HepG2 (cell line): ENCODE results near the gene SLC39A1. TPM values are rescaled to one million over a fixed set of nuclear protein-coding genes. Genes with fewer than 3 reads are reported as not detected.

Source experiments
- BRCA1 ChIP-seq: sonication (generic); formaldehyde crosslinking; IDR thresholded peaks from 2 replicates; pipeline ENCODE4 v1.4.0; 2020; ENCODE audit warnings: missing genetic modification reagents
- GABPA ChIP-seq, 2 experiments: IDR thresholded peaks; 2 replicates each; pipeline ENCODE4 v1.6.1; 2011 to 2016; ENCODE audit warnings: low read depth in 2 of 2, low read length in 1 of 2, missing biosample characterization in 1 of 2, missing genetic modification characterization in 1 of 2
- HDAC1 ChIP-seq: sonication (generic); formaldehyde crosslinking; IDR thresholded peaks from 2 replicates; pipeline ENCODE4 v1.5.1; 2020; ENCODE audit warnings: mild to moderate bottlenecking, missing genetic modification reagents
- HOXA3 ChIP-seq: sonication (generic); formaldehyde crosslinking; IDR thresholded peaks from 2 replicates; pipeline ENCODE4 v1.5.0; 2020; ENCODE audit warnings: missing genetic modification reagents
- ISL2 ChIP-seq: sonication (generic); formaldehyde crosslinking; IDR thresholded peaks from 2 replicates; pipeline ENCODE4 v1.5.0; 2020; ENCODE audit warnings: missing genetic modification reagents
- KDM5A ChIP-seq: fragments of 200-600 bp; sonication (generic); IDR thresholded peaks from 2 replicates; pipeline ENCODE4 v1.7.0; 2018; ENCODE audit warnings: antibody characterized with exemption, mild to moderate bottlenecking, low read length, borderline replicate concordance
- POLR2A ChIP-seq, 2 experiments: IDR thresholded peaks; 2 replicates each; pipeline ENCODE4 v1.6.1; 2011; ENCODE audit warnings: low read depth in 2 of 2, low read length in 2 of 2, mild to moderate bottlenecking in 1 of 2, moderate library complexity in 1 of 2; ENCODE audit not compliant: insufficient read depth in 1 of 2
- POLR2G ChIP-seq: fragments of 200-400 bp; formaldehyde crosslinking; IDR thresholded peaks from 2 replicates; pipeline ENCODE4 v1.6.1; 2018; ENCODE audit warnings: mild to moderate bottlenecking, low read depth, low read length, moderate library complexity
- SAP130 ChIP-seq: IDR thresholded peaks from 2 replicates; pipeline ENCODE4 v1.6.1; 2016; ENCODE audit warnings: low read depth
- SIN3A ChIP-seq: IDR thresholded peaks from 2 replicates; pipeline ENCODE4 v1.6.1; 2011; ENCODE audit warnings: low read depth, mild to moderate bottlenecking, control low read depth, low read length, borderline replicate concordance
- SP5 ChIP-seq: IDR thresholded peaks from 2 replicates; pipeline ENCODE4 v1.6.1; 2016; ENCODE audit warnings: low read depth, borderline replicate concordance
- TAF1 ChIP-seq: sonication (generic); formaldehyde crosslinking; IDR thresholded peaks from 2 replicates; pipeline ENCODE4 v1.4.0; 2020; ENCODE audit warnings: missing genetic modification reagents
- TARDBP ChIP-seq: sonication (generic); formaldehyde crosslinking; IDR thresholded peaks from 2 replicates; pipeline ENCODE4 v1.8.0; 2022; ENCODE audit warnings: mild to moderate bottlenecking, missing genetic modification reagents
- ZFY ChIP-seq: sonication (generic); formaldehyde crosslinking; IDR thresholded peaks from 2 replicates; pipeline ENCODE4 v1.4.0; 2020; ENCODE audit warnings: missing genetic modification reagents
- ZNF33A ChIP-seq: sonication (generic); formaldehyde crosslinking; IDR thresholded peaks from 2 replicates; pipeline ENCODE4 v1.5.1; 2020; ENCODE audit warnings: missing genetic modification reagents, mild to moderate bottlenecking, moderate library complexity, borderline replicate concordance
- ZNF619 ChIP-seq: sonication (generic); formaldehyde crosslinking; IDR thresholded peaks from 2 replicates; pipeline ENCODE4 v1.4.0; 2020; ENCODE audit warnings: mild to moderate bottlenecking, missing genetic modification reagents
- ZNF710 ChIP-seq: sonication (generic); formaldehyde crosslinking; IDR thresholded peaks from 2 replicates; pipeline ENCODE4 v1.5.0; 2020; ENCODE audit warnings: mild to moderate bottlenecking, missing genetic modification reagents, borderline replicate concordance
- ZNF777 ChIP-seq: sonication (generic); formaldehyde crosslinking; IDR thresholded peaks from 2 replicates; pipeline ENCODE4 v1.4.0; 2020; ENCODE audit warnings: missing genetic modification reagents
- ZNF816 ChIP-seq: sonication (generic); formaldehyde crosslinking; IDR thresholded peaks from 2 replicates; pipeline ENCODE4 v1.8.0; 2022; ENCODE audit warnings: missing genetic modification reagents, mild to moderate bottlenecking, borderline replicate concordance
- ZXDC ChIP-seq: sonication (generic); formaldehyde crosslinking; IDR thresholded peaks from 2 replicates; pipeline ENCODE4 v1.5.0; 2020; ENCODE audit warnings: mild to moderate bottlenecking, missing genetic modification reagents
- polyA plus RNA-seq, 8 experiments: library from polyadenylated mRNA; depleted of rRNA in 3 of 8; stranded (reverse) in 7 of 8; unstranded in 1 of 8; fragments of >200 nt; fragmentation: Illumina TruSeq in 4 of 8; extraction: Trizol in 4 of 8; gene quantifications; 2 replicates each; pipeline versions ENCODE4 v1.2.1 to v1.2.3, GENCODE V29; 2011 to 2016; ENCODE audit warnings: low read depth in 4 of 8, missing spikeins in 1 of 8, mixed read lengths in 1 of 8; ENCODE audit not compliant: insufficient read depth in 1 of 8
- total RNA-seq, 5 experiments: library from RNA; depleted of rRNA; stranded (reverse); fragments of >200 nt; fragmentation: Illumina TruSeq; extraction: Trizol; gene quantifications; 2 replicates each; pipeline ENCODE4 v1.2.3, GENCODE V29; 2016; ENCODE audit warnings: low read depth in 1 of 5
- TF ChIP-seq, protein P1 (sequence below): sonication (generic); formaldehyde crosslinking; IDR thresholded peaks from 2 replicates; pipeline ENCODE4 v1.8.1; 2023; ENCODE audit warnings: mild to moderate bottlenecking, missing genetic modification reagents
- TF ChIP-seq, protein P2 (sequence below): sonication (generic); formaldehyde crosslinking; IDR thresholded peaks from 2 replicates; pipeline ENCODE4 v1.9.0; 2021; ENCODE audit warnings: missing genetic modification reagents, mild to moderate bottlenecking, borderline replicate concordance

The SLC39A1 gene
- total and polyA plus RNA-seq, 2 of the 13 experiments (the other 11 are each of a cell fraction or from before 2014, with no cell fraction given) = 71.2 to 78.4 TPM

DNA sequence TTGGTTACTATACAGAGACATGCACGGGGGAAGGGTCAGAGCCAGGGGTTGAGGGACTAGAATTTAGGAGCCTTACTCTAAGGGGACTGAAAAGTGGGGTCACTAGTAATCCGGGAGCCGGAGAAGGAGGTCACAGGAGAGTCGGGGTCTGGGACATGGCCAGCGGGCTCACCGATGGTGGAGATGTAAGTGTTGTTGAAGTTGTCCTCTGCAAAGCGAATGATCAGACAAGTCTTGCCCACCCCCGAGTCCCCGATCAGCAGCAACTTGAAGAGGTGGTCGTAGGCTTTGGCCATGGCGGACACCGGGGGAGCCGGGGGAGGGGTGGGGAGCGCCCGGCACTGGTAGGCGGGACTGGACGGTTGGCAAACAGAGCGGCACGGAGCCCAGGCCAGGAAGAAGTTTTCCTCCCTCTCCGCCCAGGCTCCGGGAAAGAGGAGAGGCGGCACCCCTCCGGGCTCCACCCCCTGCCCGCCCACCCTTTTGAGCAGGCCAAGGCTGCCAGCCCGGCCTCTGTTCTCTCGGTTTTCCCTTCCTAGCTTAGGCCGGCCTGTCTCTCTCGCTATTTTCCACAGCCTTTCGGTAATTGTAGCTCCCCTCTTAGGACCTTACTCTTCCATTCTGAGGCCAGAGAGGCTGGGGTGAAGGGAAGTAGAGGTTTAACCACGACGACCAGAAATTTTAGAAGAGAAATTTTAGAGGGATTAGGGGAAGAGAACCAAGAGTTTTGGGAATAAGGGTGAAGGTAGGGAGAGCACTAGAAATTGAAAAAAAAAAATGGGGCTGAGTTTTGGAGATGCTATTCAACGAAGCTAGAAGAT is 22.8 kb upstream of the SLC39A1 start, which contains the start of gene RAB13 (continued):
- 0 out of 2 replicates have a peak, but pooled peaks have one; percentile 34 for TF ChIP-seq ZNF710 (CRISPR knock-in tag)
- TF ChIP-seq, protein P1, sequence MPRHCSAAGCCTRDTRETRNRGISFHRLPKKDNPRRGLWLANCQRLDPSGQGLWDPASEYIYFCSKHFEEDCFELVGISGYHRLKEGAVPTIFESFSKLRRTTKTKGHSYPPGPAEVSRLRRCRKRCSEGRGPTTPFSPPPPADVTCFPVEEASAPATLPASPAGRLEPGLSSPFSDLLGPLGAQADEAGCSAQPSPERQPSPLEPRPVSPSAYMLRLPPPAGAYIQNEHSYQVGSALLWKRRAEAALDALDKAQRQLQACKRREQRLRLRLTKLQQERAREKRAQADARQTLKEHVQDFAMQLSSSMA (CRISPR knock-in tag) = 0 out of 2 replicates have a peak, but pooled peaks have one; percentile 50
- TF ChIP-seq ZNF619 (CRISPR knock-in tag) = 0 out of 2 replicates have a peak, but pooled peaks have one; percentile 14
- TF ChIP-seq ZNF816 (CRISPR knock-in tag) = peak; percentile 13; the same call in 1 of the 2 replicates
- peak; percentile 16; the same call in 1 of the 2 replicates for TF ChIP-seq TARDBP
- TF ChIP-seq ISL2 (CRISPR knock-in tag) = peak; percentile 45; the same call in 1 of the 2 replicates
- peak; percentile 63 for TF ChIP-seq HOXA3
- no peak for TF ChIP-seq ZXDC (CRISPR knock-in tag)
- TF ChIP-seq SAP130 = peak; percentile 50; the same call in 1 of the 2 replicates
- TF ChIP-seq, protein P2, sequence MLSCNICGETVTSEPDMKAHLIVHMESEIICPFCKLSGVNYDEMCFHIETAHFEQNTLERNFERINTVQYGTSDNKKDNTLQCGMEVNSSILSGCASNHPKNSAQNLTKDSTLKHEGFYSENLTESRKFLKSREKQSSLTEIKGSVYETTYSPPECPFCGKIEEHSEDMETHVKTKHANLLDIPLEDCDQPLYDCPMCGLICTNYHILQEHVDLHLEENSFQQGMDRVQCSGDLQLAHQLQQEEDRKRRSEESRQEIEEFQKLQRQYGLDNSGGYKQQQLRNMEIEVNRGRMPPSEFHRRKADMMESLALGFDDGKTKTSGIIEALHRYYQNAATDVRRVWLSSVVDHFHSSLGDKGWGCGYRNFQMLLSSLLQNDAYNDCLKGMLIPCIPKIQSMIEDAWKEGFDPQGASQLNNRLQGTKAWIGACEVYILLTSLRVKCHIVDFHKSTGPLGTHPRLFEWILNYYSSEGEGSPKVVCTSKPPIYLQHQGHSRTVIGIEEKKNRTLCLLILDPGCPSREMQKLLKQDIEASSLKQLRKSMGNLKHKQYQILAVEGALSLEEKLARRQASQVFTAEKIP = no peak
- TF ChIP-seq ZNF33A (CRISPR knock-in tag) = no peak
- TF ChIP-seq SP5 (CRISPR knock-in tag) = peak; percentile 57; the same call in 1 of the 2 replicates
- TF ChIP-seq TAF1 (CRISPR knock-in tag) = peak; percentile 53; the same call in 1 of the 2 replicates
- TF ChIP-seq POLR2A (IDR thresholded peaks at IDR 0.05; ENCODE audit: insufficient read depth in 1 of 2, low read depth in 2 of 2, low read length in 2 of 2) = peak in 1 of 2 experiments; percentile 63; a peak in 2 of 4 replicates
- peak; percentile 77; the same call in 1 of the 2 replicates for TF ChIP-seq SIN3A
- peak; percentile 28; the same call in 1 of the 2 replicates for TF ChIP-seq POLR2G
- TF ChIP-seq GABPA (IDR thresholded peaks at IDR 0.05; ENCODE audit: low read depth, low read length) = no peak
- TF ChIP-seq GABPA (CRISPR knock-in tag; IDR thresholded peaks at IDR 0.05; ENCODE audit: low read depth) = peak; percentile 8; the same call in 1 of the 2 replicates
- peak; percentile 42; the same call in 1 of the 2 replicates for TF ChIP-seq ZNF777
- TF ChIP-seq KDM5A = peak; percentile 74; the same call in 1 of the 2 replicates
- peak; percentile 61 for TF ChIP-seq ZFY (CRISPR knock-in tag)
- 0 out of 2 replicates have a peak, but pooled peaks have one; percentile 4 for TF ChIP-seq HDAC1 (CRISPR knock-in tag)
- no peak for TF ChIP-seq BRCA1 (CRISPR knock-in tag)
